Breast epithelium (tissue), 4 donors: ENCODE results near the gene DRD5. TPM values are rescaled to one million over a fixed set of nuclear protein-coding genes. Genes with fewer than 3 reads are reported as not detected.

Experiments used
- DNase-seq, 2 donors: peaks; one replicate each; pipeline ENCODE4 v3.0.0-alpha.2; 2019; ENCODE audit warnings: low spot score in 2 of 2
- H3K27ac ChIP-seq, 2 donors: fragments of 200-600 bp; sonication (generic) in 1 of 2; one replicate each; pipeline ENCODE4 v1.5.1; 2016 to 2019; ENCODE audit warnings: mild to moderate bottlenecking in 1 of 2
- H3K27me3 ChIP-seq, 2 donors: fragments of 200-600 bp; sonication (generic) in 1 of 2; one replicate each; pipeline versions ENCODE4 v1.5.1 to v1.6.0; 2017 to 2019; ENCODE audit warnings: control low read depth in 1 of 2, mild to moderate bottlenecking in 1 of 2
- H3K36me3 ChIP-seq: fragments of 200-600 bp; one replicate; pipeline ENCODE4 v1.5.1; 2019
- H3K4me1 ChIP-seq, 2 donors: fragments of 200-600 bp; sonication (generic); one replicate each; pipeline ENCODE4 v1.5.1; 2016 to 2019; ENCODE audit warnings: control low read depth in 1 of 2
- H3K4me3 ChIP-seq, 3 donors: fragments of 200-600 bp; sonication (generic); 1 replicate in 2 of 3; 2 replicates in 1 of 3; pipeline ENCODE4 v1.5.1; 2016 to 2019; ENCODE audit warnings: mild to moderate bottlenecking in 3 of 3, moderate library complexity in 2 of 3
- H3K9me3 ChIP-seq, 2 donors: fragments of 200-600 bp; sonication (generic) in 1 of 2; one replicate each; pipeline ENCODE4 v1.5.1; 2016 to 2019; ENCODE audit warnings: control low read depth in 1 of 2
- POLR2A ChIP-seq: fragments of 450-650 bp; IDR thresholded peaks from one replicate; pipeline ENCODE4 v1.6.1; 2016; ENCODE audit warnings: antibody characterized with exemption, mild to moderate bottlenecking, moderate library complexity
- POLR2AphosphoS5 ChIP-seq, 3 donors: sonication (generic); formaldehyde crosslinking; IDR thresholded peaks; one replicate each; pipeline ENCODE4 v1.6.1; 2017; ENCODE audit warnings: antibody characterized with exemption in 3 of 3
- intact Hi-C: fragments of 100-400 bp; cut with DNase I; formaldehyde crosslinking; loops from one replicate; pipeline ENCODE4 v1.15.1; 2023; ENCODE audit warnings: low total_unique reads
- total RNA-seq, 3 donors: library from RNA; depleted of rRNA; stranded (reverse); fragments of >200 nt; gene quantifications; one replicate each; pipeline ENCODE4 v1.1.0, GENCODE V29; 2016
- TF ChIP-seq, protein P1 (sequence below), 3 donors: fragments of 450-650 bp; IDR thresholded peaks; one replicate each; pipeline ENCODE4 v1.5.1; 2016 to 2017; ENCODE audit warnings: antibody characterized with exemption in 3 of 3, mild to moderate bottlenecking in 3 of 3, moderate library complexity in 3 of 3

The DRD5 gene
- total RNA-seq, 3 donors from 2014 or later, result not detected

DNA sequence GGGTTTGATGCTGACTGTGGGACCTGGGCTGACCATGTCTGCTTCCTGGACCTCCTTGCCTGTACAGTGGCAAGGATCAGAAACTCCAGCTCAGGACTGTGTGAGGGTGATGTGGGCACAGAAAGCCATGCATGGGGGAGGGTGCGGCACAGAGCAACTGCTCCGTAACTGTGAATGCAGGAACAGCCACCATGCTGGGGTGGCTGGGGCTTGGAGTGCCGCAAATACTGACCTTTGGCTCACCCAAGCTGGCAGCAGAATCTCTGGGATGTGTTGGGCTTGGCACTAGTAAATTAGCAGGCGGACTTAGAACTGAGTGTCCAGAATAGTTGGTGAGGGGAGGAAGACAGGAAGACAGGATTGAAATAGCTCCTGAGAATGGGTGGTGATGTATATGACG lies 52.0 kb downstream of the DRD5 start:
- no peaks in the 10 kb centered on the region for H3K4me1 ChIP-seq
- intact Hi-C loops, result no loop called here
- TF ChIP-seq, protein P1, sequence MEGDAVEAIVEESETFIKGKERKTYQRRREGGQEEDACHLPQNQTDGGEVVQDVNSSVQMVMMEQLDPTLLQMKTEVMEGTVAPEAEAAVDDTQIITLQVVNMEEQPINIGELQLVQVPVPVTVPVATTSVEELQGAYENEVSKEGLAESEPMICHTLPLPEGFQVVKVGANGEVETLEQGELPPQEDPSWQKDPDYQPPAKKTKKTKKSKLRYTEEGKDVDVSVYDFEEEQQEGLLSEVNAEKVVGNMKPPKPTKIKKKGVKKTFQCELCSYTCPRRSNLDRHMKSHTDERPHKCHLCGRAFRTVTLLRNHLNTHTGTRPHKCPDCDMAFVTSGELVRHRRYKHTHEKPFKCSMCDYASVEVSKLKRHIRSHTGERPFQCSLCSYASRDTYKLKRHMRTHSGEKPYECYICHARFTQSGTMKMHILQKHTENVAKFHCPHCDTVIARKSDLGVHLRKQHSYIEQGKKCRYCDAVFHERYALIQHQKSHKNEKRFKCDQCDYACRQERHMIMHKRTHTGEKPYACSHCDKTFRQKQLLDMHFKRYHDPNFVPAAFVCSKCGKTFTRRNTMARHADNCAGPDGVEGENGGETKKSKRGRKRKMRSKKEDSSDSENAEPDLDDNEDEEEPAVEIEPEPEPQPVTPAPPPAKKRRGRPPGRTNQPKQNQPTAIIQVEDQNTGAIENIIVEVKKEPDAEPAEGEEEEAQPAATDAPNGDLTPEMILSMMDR (IDR thresholded peaks at IDR 0.05), result no peak
- TF ChIP-seq POLR2AphosphoS5 (IDR thresholded peaks at IDR 0.05) (no peak), POLR2A (no peak)
- H3K9me3 ChIP-seq, result no peaks in the 10 kb centered on the region
- no peaks in the 10 kb centered on the region for H3K27me3 ChIP-seq
- no peak overlapping the region for H3K4me3 ChIP-seq
- DNase-seq, result no peak
- H3K36me3 ChIP-seq, result no peaks in the 10 kb centered on the region
- H3K27ac ChIP-seq, result no peak overlapping the region

Other genes starting within 250 kb of the DRD5 start
- gene SLC2A9, start 239.9 kb downstream of the DRD5 start, total RNA-seq, result 10 to 100 TPM in 1 of 3 donors, 1 to 10 TPM in 2; 6.2 to 10.7 (median 9.5) TPM